ENCODE data around the gene CCL26. TPM values are rescaled to one million over a fixed set of nuclear protein-coding genes. Genes with fewer than 3 reads are reported as not detected.

The CCL26 gene
- total RNA-seq, 4 donors from 2014 or later = 3.8 to 6.3 TPM; not detected in 2

DNA sequence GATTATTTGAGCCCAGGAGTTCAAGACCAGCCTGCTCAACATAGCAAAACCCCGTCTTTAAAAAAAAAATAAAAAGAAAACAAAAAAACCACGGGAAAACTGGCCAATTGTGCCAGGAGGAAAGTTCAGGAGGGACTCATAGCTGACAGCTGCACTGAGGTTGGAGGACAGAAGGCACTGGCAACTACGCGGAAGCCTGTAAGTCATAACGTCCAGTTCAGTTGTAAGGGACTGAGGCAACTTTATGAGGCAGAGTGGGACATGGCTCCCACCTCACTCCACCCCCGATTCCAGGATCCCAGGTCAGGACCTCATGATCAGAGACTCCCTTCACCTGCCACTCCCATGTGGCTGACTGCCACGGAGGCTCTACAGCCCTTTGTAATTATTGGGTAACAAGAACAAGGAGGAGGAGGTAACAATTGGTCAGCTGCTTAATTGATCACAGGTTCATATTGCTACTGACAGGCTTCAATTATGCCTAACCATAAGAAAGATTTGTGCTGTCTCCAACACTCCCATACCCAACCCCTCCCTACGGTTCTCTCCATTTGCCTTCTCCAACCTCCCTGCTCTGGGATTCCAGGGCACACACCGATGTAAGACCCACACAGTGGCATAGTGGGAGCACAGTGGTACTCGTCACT, 43.5 kb upstream of the CCL26 start:
- Histone ChIP-seq H3K27me3 (no peaks in the 10 kb centered on the region), H3K4me3 (no peak overlapping the region), H3K9me3 (no peaks in the 10 kb centered on the region), H3K27ac (no peak overlapping the region), H3K4me1 (peaks cover 0 to 3% (median 0%) of the 10 kb centered on the region in 4 donors), H3K36me3 (no peaks in the 10 kb centered on the region)
- no peak for DNase-seq (ENCODE audit: low spot score in 2 of 2)
- TF ChIP-seq, protein P1, sequence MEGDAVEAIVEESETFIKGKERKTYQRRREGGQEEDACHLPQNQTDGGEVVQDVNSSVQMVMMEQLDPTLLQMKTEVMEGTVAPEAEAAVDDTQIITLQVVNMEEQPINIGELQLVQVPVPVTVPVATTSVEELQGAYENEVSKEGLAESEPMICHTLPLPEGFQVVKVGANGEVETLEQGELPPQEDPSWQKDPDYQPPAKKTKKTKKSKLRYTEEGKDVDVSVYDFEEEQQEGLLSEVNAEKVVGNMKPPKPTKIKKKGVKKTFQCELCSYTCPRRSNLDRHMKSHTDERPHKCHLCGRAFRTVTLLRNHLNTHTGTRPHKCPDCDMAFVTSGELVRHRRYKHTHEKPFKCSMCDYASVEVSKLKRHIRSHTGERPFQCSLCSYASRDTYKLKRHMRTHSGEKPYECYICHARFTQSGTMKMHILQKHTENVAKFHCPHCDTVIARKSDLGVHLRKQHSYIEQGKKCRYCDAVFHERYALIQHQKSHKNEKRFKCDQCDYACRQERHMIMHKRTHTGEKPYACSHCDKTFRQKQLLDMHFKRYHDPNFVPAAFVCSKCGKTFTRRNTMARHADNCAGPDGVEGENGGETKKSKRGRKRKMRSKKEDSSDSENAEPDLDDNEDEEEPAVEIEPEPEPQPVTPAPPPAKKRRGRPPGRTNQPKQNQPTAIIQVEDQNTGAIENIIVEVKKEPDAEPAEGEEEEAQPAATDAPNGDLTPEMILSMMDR (IDR thresholded peaks at IDR 0.05) = no peak
- TF ChIP-seq EP300 (IDR thresholded peaks at IDR 0.05) (no peak), POLR2A (IDR thresholded peaks at IDR 0.05) (no peak)
- WGBS, 2 donors = 53% methylated on average over 10 of the region's 10 CpGs

DNA sequence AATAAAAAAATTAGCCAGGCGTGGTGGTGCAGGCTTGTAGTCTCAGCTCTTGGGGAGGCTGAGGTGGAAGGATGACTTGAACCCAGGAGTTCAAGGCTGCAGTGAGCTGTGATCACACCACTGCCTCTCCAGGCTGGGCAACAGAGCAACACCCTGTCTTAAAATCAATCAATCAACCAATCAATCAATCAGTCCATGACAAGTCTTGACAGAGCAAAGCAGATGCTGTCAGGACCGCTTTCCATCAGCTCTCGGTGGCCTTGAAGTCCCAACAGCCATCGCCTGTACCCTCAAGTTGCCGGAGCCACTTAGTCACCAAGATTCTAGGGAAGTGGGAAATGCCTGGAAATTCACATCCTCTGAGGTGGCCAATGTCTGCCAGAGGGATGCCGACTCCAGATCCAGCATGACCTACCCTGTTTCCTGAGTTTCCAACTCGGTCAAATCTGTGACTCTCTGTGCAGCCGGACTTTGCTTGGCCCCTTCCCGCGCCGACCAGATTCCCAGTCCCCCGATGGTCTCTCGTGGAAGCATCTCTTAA, 42.5 kb upstream of the CCL26 start:
- no peak for DNase-seq (ENCODE audit: low spot score in 2 of 2)
- no peak overlapping the region for H3K4me3 ChIP-seq
- 72 to 82% methylated on average over 13 of the region's 13 CpGs for WGBS, 2 donors
- H3K27ac ChIP-seq = no peak overlapping the region
- H3K27me3 ChIP-seq = no peaks in the 10 kb centered on the region
- peaks cover 0 to 3% (median 0%) of the 10 kb centered on the region in 4 donors for H3K4me1 ChIP-seq
- H3K9me3 ChIP-seq = no peaks in the 10 kb centered on the region
- no peaks in the 10 kb centered on the region for H3K36me3 ChIP-seq
- TF ChIP-seq EP300 (IDR thresholded peaks at IDR 0.05) (no peak), POLR2A (IDR thresholded peaks at IDR 0.05) (no peak)
- TF ChIP-seq, protein P1 (IDR thresholded peaks at IDR 0.05) = no peak

DNA sequence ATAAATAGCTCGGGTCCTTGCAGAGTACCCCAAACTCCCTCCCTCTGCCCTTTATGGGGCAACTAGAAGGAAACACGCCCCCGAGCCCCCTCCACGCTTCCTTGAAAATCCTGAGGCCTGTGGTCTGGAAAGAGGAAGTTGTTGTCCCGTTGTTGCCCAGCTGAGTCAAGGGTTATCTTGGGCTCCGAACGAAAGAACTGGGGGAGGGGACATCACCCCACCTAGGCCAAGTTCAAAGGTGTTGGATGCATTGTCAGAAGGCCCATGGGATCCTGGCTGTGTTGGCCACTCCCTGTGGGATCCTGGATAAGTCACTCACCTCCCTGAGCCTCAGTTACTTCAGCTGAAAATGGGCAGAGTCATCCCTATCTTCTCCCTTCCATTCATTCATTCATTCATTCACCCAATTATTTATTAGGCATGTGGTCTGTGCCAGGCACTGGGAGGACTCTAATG, 41.8 kb upstream of the CCL26 start, which contains the start of gene CCL24:
Gene CCL24, minus strand, starts transcription at position 26 of the 456 bp plus-strand sequence. CDS start 91 bp downstream, outside the sequence.
- DNase-seq (ENCODE audit: low spot score in 2 of 2) = no peak
- Histone ChIP-seq H3K4me1 (peaks cover 0 to 3% (median 0%) of the 10 kb centered on the region in 4 donors), H3K36me3 (no peaks in the 10 kb centered on the region), H3K4me3 (no peak within 1 kb of the TSS), H3K9me3 (no peaks in the 10 kb centered on the region), H3K27me3 (no peaks in the 10 kb centered on the region), H3K27ac (no peak within 1 kb of the TSS)
- WGBS, 2 donors = 62 to 67% methylated on average over 7 of the region's 7 CpGs
- TF ChIP-seq POLR2A (IDR thresholded peaks at IDR 0.05) (no peak), EP300 (IDR thresholded peaks at IDR 0.05) (no peak)
- TF ChIP-seq, protein P1 (IDR thresholded peaks at IDR 0.05) = no peak

DNA sequence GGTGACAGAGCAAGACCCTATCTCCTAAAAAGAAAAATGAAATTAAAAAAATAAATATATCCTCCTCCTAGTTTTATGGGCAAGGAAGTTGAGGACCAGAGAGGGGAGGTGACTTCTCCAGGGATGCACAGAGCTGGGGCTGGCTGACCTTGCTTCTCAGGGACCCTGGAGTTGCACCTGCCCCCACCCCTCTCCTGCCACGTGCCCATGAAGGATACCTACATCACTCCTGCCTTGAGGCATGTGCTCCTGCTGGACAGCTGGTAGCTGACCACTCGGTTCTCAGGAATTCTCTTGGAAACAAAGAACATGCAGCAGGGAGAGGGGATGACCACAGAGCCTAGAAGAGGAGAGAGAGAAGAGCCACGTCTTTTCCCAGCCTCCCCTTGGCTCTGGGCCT, 41.1 kb upstream of the CCL26 start:
- TF ChIP-seq EP300 (IDR thresholded peaks at IDR 0.05) = no peak
- TF ChIP-seq POLR2A (IDR thresholded peaks at IDR 0.05) = no peak
- TF ChIP-seq, protein P1 (IDR thresholded peaks at IDR 0.05) = no peak

More for the DNA sequence above, 41.1 kb upstream of the CCL26 start:
- WGBS, 2 donors = 58 to 60% methylated on average over 3 of the region's 3 CpGs
- Histone ChIP-seq H3K9me3 (no peaks in the 10 kb centered on the region), H3K4me3 (no peak overlapping the region), H3K27me3 (no peaks in the 10 kb centered on the region), H3K27ac (no peak overlapping the region), H3K36me3 (no peaks in the 10 kb centered on the region), H3K4me1 (peaks cover 0 to 3% (median 0%) of the 10 kb centered on the region in 4 donors)
- no peak for DNase-seq (ENCODE audit: low spot score in 2 of 2)
